Adrenal gland (tissue), 5 donors: ENCODE data around the gene YAF2.

Experiments used
- POLR2A ChIP-seq, 2 donors: fragments of 450-650 bp; IDR thresholded peaks; one replicate each; pipeline ENCODE4 v1.6.1; 2017; ENCODE audit warnings: antibody characterized with exemption in 2 of 2, mild to moderate bottlenecking in 2 of 2, moderate library complexity in 1 of 2
- TF ChIP-seq, protein P1 (sequence below), 6 experiments: fragments of 450-650 bp in 4 of 6; fragments of 200-600 bp in 2 of 6; sonication (generic) in 1 of 6; IDR thresholded peaks; 1 replicate in 5 of 6; 2 replicates in 1 of 6; pipeline versions ENCODE4 v1.5.1 to v1.8.0; 2016 to 2021; ENCODE audit warnings: antibody characterized with exemption in 6 of 6, mild to moderate bottlenecking in 2 of 6, moderate library complexity in 1 of 6
- donor health status: DM: no; HTN: no; CAD: no.

DNA sequence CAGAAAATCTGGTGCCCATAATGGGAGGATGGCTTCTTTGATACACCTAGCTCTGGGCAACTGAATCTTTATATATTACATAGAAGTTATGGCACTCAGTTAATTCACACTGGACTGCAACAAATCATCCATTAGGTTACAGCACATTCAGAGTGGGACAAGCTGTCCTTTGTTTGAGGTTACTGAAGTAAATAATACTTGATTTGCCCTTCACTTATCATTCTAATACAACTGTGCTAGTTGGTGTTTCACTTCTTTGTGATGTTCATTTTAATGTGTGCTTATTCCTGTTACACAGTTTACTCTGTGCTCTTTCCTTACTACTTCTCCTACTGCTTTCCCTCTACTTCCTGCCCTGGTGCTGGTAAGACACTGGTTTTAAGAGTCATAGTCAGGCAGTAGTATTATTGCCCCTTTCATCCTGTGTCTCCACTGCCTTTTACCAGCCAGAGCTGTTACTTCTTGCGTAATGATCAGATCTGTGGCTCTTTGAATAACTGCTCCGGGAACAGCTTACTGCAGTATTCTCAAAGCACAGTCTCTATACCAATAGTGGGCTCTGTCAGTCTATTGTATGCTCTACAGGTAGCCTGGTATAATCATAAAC lies 57.0 kb downstream of the YAF2 start:
- TF ChIP-seq, protein P1, sequence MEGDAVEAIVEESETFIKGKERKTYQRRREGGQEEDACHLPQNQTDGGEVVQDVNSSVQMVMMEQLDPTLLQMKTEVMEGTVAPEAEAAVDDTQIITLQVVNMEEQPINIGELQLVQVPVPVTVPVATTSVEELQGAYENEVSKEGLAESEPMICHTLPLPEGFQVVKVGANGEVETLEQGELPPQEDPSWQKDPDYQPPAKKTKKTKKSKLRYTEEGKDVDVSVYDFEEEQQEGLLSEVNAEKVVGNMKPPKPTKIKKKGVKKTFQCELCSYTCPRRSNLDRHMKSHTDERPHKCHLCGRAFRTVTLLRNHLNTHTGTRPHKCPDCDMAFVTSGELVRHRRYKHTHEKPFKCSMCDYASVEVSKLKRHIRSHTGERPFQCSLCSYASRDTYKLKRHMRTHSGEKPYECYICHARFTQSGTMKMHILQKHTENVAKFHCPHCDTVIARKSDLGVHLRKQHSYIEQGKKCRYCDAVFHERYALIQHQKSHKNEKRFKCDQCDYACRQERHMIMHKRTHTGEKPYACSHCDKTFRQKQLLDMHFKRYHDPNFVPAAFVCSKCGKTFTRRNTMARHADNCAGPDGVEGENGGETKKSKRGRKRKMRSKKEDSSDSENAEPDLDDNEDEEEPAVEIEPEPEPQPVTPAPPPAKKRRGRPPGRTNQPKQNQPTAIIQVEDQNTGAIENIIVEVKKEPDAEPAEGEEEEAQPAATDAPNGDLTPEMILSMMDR (IDR thresholded peaks at IDR 0.05): no peak
- TF ChIP-seq POLR2A (IDR thresholded peaks at IDR 0.05): no peak
